Common myeloid progenitor, CD34-positive (primary cell): ENCODE measurements around the gene TSPAN14.

ENCODE experiments used
- CTCF ChIA-PET: fragments of 350-600 bp; sonication (Branson Sonifier 250); formaldehyde crosslinking; loops from one replicate; lab custom pipeline; 2021; ENCODE audit warnings: antibody characterized with exemption; lab: Charles Lee
- POLR2A ChIA-PET: fragments of 350-600 bp; sonication (Branson Sonifier 250); formaldehyde crosslinking; loops from one replicate; lab custom pipeline; 2021; ENCODE audit warnings: antibody characterized with exemption; lab: Charles Lee
- DNase-seq, 3 donors: peaks; one replicate each; pipeline versions ENCODE4 v3.0.0 to v3.0.0-alpha.2; 2013
- H3K27ac ChIP-seq, 2 experiments: 1 replicate in 1 of 2; 2 replicates in 1 of 2; pipeline ENCODE4 v1.7.0; 2013; ENCODE audit warnings: inconsistent platforms in 2 of 2, low read length in 2 of 2, mild to moderate bottlenecking in 2 of 2, low read depth in 1 of 2, moderate library complexity in 1 of 2; ENCODE audit not compliant: severe bottlenecking in 2 of 2, insufficient read depth in 1 of 2, poor library complexity in 1 of 2
- H3K27me3 ChIP-seq, 5 experiments: replicated peaks in 2 of 5; 1 replicate in 3 of 5; 2 replicates in 2 of 5; pipeline versions ENCODE4 v1.6.1 to v1.7.0; 2013; ENCODE audit warnings: low read length in 4 of 5, mild to moderate bottlenecking in 2 of 5, moderate library complexity in 2 of 5, inconsistent platforms in 1 of 5; ENCODE audit not compliant: insufficient read depth in 5 of 5, control insufficient read depth in 4 of 5
- H3K36me3 ChIP-seq, 4 experiments: 1 replicate in 2 of 4; 2 replicates in 2 of 4; pipeline versions ENCODE4 v1.6.1 to v1.7.0; 2013; ENCODE audit warnings: low read length in 3 of 4, control low read depth in 1 of 4, mild to moderate bottlenecking in 1 of 4; ENCODE audit not compliant: control insufficient read depth in 4 of 4, insufficient read depth in 4 of 4
- H3K4me1 ChIP-seq, 4 experiments: 1 replicate in 3 of 4; 2 replicates in 1 of 4; pipeline versions ENCODE4 v1.6.1 to v1.7.1; 2013; ENCODE audit warnings: low read length in 3 of 4, mild to moderate bottlenecking in 3 of 4, control low read depth in 1 of 4, inconsistent platforms in 1 of 4, moderate library complexity in 1 of 4; ENCODE audit not compliant: control insufficient read depth in 4 of 4, insufficient read depth in 4 of 4; ENCODE audit errors: control extremely low read depth in 1 of 4
- H3K4me3 ChIP-seq, 7 experiments: 1 replicate in 4 of 7; 2 replicates in 3 of 7; pipeline versions ENCODE4 v1.5.1 to v1.7.0; 2013; ENCODE audit warnings: mild to moderate bottlenecking in 7 of 7, low read length in 6 of 7, moderate library complexity in 6 of 7, inconsistent platforms in 2 of 7, low read depth in 2 of 7, control low read depth in 1 of 7; ENCODE audit not compliant: insufficient read depth in 4 of 7, control insufficient read depth in 1 of 7; ENCODE audit errors: extremely low read depth in 1 of 7
- H3K9me3 ChIP-seq, 5 experiments: 1 replicate in 4 of 5; 2 replicates in 1 of 5; pipeline versions ENCODE4 v1.6.1 to v1.7.1; 2013; ENCODE audit warnings: low read length in 4 of 5, mild to moderate bottlenecking in 2 of 5, inconsistent platforms in 1 of 5, low read depth in 1 of 5, moderate library complexity in 1 of 5; ENCODE audit not compliant: control insufficient read depth in 4 of 5, insufficient read depth in 2 of 5; ENCODE audit errors: control extremely low read depth in 1 of 5
- WGBS: methylation state at CpG from one replicate; pipeline ENCODE4 v1.1.5; 2013; ENCODE audit not compliant: insufficient coverage; 5-methylcytosine and 5-hydroxymethylcytosine counted together

Gene TSPAN14

DNA sequence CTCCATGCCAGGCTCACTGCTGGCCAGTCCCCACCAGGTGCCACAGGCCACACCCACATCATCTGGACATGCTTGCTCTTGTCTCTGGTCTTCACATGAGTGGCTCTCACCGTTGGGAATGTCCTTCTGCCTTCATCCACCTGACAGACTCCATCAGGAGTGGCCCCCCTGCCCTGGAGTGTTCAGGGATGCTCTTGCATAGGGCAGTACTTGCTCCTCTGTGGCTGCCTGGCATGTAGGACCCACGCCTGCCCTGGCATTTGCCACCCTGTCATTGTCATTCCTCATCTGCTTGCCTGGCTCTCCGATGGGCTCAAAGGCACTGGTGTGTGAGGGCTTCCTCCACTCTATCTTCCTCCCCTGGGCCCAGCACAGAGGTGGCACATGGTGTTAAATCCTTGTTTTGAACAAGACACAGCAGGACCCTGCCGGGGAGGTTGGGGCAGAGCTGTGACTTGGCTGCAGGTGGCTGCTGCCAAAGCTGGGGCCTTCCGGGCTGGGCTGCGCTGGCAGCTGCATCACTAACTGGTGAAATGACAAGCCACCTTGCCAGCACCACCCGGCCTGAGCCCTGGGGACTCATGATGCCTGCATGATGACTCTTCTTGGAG, 85.4 kb downstream of the TSPAN14 start:
- peak in 2 of 3 donors; percentile 27 to 34 for DNase-seq
- CTCF ChIA-PET = no interaction called here
- Histone ChIP-seq H3K4me1 (peaks cover 0 to 22% (median 15%) of the 10 kb centered on the region in 4 experiments), H3K36me3 (peaks cover 0 to 2% (median 0%) of the 10 kb centered on the region in 4 experiments), H3K4me3 (no peak overlapping the region), H3K27ac (no peak overlapping the region), H3K27me3 (no peaks in the 10 kb centered on the region), H3K9me3 (no peaks in the 10 kb centered on the region)
- POLR2A ChIA-PET = no interaction called here
- 95% methylated on average over 4 of the region's 7 CpGs for WGBS

GRCh38 chr10:80540136-80540535, 86.0 kb downstream of the TSPAN14 start:
- peaks cover 0 to 22% (median 15%) of the 10 kb centered on the region in 4 experiments for H3K4me1 ChIP-seq
- H3K36me3 ChIP-seq = peaks cover 0 to 2% (median 0%) of the 10 kb centered on the region in 4 experiments
- H3K27ac ChIP-seq = no peak overlapping the region
- no peaks in the 10 kb centered on the region for H3K9me3 ChIP-seq
- DNase-seq = no peak
- H3K27me3 ChIP-seq = no peaks in the 10 kb centered on the region
- CTCF ChIA-PET = no interaction called here
- POLR2A ChIA-PET = no interaction called here
- H3K4me3 ChIP-seq = no peak overlapping the region
- 99% methylated on average over 8 of the region's 11 CpGs for WGBS

GRCh38 chr10:80540618-80540980, 86.5 kb downstream of the TSPAN14 start:
- Histone ChIP-seq H3K4me3 (no peak overlapping the region), H3K27me3 (no peaks in the 10 kb centered on the region), H3K36me3 (peaks cover 0 to 2% (median 0%) of the 10 kb centered on the region in 4 experiments), H3K9me3 (no peaks in the 10 kb centered on the region), H3K4me1 (peaks cover 0 to 21% (median 13%) of the 10 kb centered on the region in 4 experiments), H3K27ac (no peak overlapping the region)
- CTCF ChIA-PET = no interaction called here
- POLR2A ChIA-PET = no interaction called here
- WGBS = 98% methylated on average over 9 of the region's 9 CpGs
- no peak for DNase-seq

DNA sequence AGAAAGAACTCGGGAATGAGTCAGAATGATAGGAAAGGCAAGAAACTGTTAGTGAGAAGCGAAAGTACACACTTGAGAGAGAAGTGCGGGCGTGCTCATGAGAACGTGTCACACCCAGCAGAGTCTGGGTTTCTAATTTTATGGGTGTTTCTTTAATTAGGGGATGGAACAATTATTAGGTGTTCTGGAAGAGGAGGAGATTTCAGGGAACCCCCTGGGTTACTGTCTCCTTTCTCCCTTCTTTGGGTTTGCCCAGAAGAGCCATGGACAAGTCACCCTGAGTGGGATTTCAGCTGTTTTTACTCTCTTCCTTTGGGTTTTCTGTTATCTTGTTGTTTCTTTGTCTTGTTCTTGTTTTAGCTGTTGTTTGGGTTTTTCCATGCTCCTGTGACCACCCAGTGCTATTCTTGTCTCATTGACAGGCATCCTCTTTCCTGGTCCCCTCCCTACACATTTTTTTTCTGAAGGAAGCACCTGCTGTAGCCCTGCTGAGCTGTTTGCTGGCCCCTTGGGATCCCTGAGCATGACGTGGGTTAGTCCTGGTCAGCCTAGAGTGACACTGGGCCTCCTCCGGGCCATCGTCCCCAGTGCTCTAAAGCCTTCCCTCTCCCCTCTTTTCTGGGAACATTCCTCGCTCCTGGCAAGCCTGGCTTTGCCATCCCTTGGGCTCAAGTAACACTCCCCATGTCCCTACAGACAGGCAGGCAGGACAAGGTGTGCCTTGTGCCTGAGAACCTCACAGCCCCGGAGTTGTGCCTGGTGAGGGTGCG, 87.1 kb downstream of the TSPAN14 start:
- Histone ChIP-seq H3K9me3 (no peaks in the 10 kb centered on the region), H3K27me3 (no peaks in the 10 kb centered on the region), H3K36me3 (peaks cover 0 to 2% (median 0%) of the 10 kb centered on the region in 4 experiments), H3K27ac (no peak overlapping the region), H3K4me1 (peaks cover 0 to 20% (median 12%) of the 10 kb centered on the region in 4 experiments), H3K4me3 (no peak overlapping the region)
- ChIA-PET CTCF (interaction anchor here (0.8 to 1.3 kb wide), 3 partner anchors 11 to 119 kb away, joined by 3 read pairs; no protein-coding TSS in a partner anchor), POLR2A (no interaction called here)
- peak in 2 of 3 donors; percentile 36 to 39 for DNase-seq
- 82% methylated on average over 9 of the region's 11 CpGs for WGBS

DNA sequence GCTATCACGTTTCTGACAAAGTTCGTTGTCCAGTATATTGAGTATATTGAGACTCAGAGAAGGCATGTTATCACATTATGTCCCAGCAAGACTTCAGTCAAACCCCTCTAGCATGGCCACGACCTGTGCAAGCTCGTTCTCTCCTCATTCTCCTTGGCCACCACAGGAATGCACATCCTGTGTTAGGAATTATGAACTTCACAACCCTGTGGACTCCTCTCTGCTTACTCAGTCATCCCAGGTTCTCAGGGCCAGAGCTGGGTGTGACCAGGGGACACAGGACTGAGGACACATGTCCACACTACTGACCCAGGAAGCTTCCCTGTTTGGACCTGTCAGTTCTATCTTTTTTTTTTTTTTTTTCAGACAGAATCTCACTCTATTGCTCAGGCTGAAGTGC, 87.9 kb downstream of the TSPAN14 start:
- H3K4me1 ChIP-seq = peaks cover 0 to 17% (median 10%) of the 10 kb centered on the region in 4 experiments
- 92% methylated on average over 4 of the region's 4 CpGs for WGBS
- no peak for DNase-seq
- H3K27me3 ChIP-seq = peaks cover 0 to 2% (median 0%) of the 10 kb centered on the region in 5 experiments
- H3K9me3 ChIP-seq = no peaks in the 10 kb centered on the region
- H3K27ac ChIP-seq = no peak overlapping the region
- ChIA-PET POLR2A (no interaction called here), CTCF (interaction anchor here (0.6 to 1.4 kb wide), 4 partner anchors 10 to 314 kb away, joined by 3 read pairs; no protein-coding TSS in a partner anchor)
- no peak overlapping the region for H3K4me3 ChIP-seq
- H3K36me3 ChIP-seq = peaks cover 0 to 2% (median 0%) of the 10 kb centered on the region in 4 experiments

DNA sequence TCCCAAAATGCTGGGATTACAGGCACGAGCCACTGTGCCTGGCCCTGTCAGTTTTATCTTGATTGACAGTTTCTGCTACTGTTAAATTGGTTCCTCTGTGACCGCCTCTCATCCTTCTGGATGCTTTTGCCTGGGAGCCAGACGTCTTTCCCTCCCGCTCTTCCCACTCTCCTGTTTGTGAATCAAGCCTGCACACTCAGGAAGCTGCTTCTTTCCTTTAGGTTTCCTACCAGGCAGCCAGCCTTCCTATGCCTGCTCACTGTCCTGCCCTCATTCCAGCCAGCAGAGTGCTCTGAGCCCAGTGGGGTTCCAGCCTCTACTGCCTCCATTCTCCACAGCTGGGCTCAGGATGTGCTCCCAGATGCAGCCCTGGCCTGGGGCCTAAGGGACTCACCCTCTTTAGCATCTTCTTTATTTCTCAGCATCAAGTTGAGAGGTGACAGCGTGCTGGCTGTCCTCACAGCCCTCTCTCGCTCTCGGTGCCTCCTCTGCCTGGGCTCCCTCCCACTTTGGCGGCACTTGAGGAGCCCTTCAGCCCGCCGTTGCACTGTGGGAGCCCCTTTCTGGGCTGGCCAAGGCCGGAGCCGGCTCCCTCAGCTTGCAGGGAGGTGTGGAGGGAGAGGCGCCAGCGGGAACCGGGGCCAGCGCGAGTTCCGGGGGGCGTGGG, 88.7 kb downstream of the TSPAN14 start:
- no peak for DNase-seq
- H3K36me3 ChIP-seq = peaks cover 0 to 2% (median 0%) of the 10 kb centered on the region in 4 experiments
- no peaks in the 10 kb centered on the region for H3K9me3 ChIP-seq
- no peak overlapping the region for H3K4me3 ChIP-seq
- CTCF ChIA-PET = interaction anchor here (1.0 to 1.4 kb wide), 3 partner anchors 9 to 37 kb away, joined by 3 read pairs; no protein-coding TSS in a partner anchor
- H3K27ac ChIP-seq = no peak overlapping the region
- WGBS = 97% methylated on average over 15 of the region's 19 CpGs
- POLR2A ChIA-PET = no interaction called here
- peaks cover 0 to 2% (median 0%) of the 10 kb centered on the region in 5 experiments for H3K27me3 ChIP-seq
- H3K4me1 ChIP-seq = peaks cover 0 to 17% (median 10%) of the 10 kb centered on the region in 4 experiments
